SK-N-SH (cell line): ENCODE data around the gene MAP6. TPM values are rescaled to one million over a fixed set of nuclear protein-coding genes. Genes with fewer than 3 reads are reported as not detected.

ENCODE experiments used
- CTCF ChIA-PET: fragments of 300-600, 350-600 bp; formaldehyde crosslinking; extraction: SDS; loops from one replicate; lab custom pipeline; 2021; lab: Yijun Ruan, JAX
- POLR2A ChIA-PET: fragments of 350-600 bp; sonication (Branson Sonifier 250); formaldehyde crosslinking; extraction: SDS; loops from one replicate; lab custom pipeline; 2020; ENCODE audit warnings: antibody characterized with exemption, inconsistent platforms; lab: Yijun Ruan, JAX
- DNase-seq: peaks from one replicate; pipeline ENCODE4 v3.0.0; 2012
- H2AFZ ChIP-seq: fragments of 200-600 bp; sonication (generic); 2 replicates; pipeline ENCODE4 v1.8.1; 2016; ENCODE audit warnings: antibody characterized with exemption, mild to moderate bottlenecking, low read depth
- H3F3A ChIP-seq: fragments of 200-600 bp; sonication (generic); replicated peaks from 2 replicates; pipeline ENCODE3; 2016; ENCODE audit warnings: antibody characterized with exemption, mild to moderate bottlenecking; ENCODE audit not compliant: insufficient read depth
- H3K27ac ChIP-seq, 2 experiments: fragments of 200-500 bp in 1 of 2; fragments of 200-600 bp in 1 of 2; sonication (Bioruptor generic) in 1 of 2; sonication (generic), shearing (Covaris generic) in 1 of 2; 2 replicates each; pipeline versions ENCODE4 v1.5.1 to v1.6.1; 2014 to 2016; ENCODE audit warnings: low read depth in 2 of 2, inconsistent platforms in 1 of 2, low read length in 1 of 2, mild to moderate bottlenecking in 1 of 2, mixed read lengths in 1 of 2
- H3K27me3 ChIP-seq: fragments of 200-600 bp; sonication (generic), shearing (Covaris generic); 2 replicates; pipeline ENCODE4 v1.6.1; 2016; ENCODE audit warnings: mixed run types; ENCODE audit not compliant: insufficient read depth
- H3K36me3 ChIP-seq, 2 experiments: fragments of 200-500 bp in 1 of 2; fragments of 200-600 bp in 1 of 2; sonication (Bioruptor generic) in 1 of 2; sonication (generic) in 1 of 2; replicated peaks in 1 of 2; 2 replicates each; pipeline versions ENCODE3 to v1.5.1; 2014 to 2016; ENCODE audit warnings: low read length in 1 of 2, mild to moderate bottlenecking in 1 of 2; ENCODE audit not compliant: insufficient read depth in 2 of 2, control insufficient read depth in 1 of 2
- H3K4me1 ChIP-seq, 2 experiments: fragments of 200-500 bp in 1 of 2; fragments of 200-600 bp in 1 of 2; sonication (Bioruptor generic) in 1 of 2; sonication (generic), shearing (Covaris generic) in 1 of 2; 2 replicates each; pipeline versions ENCODE4 v1.5.1 to v1.6.1; 2014 to 2016; ENCODE audit warnings: low read depth in 1 of 2, low read length in 1 of 2, mixed run types in 1 of 2; ENCODE audit not compliant: insufficient read depth in 2 of 2, control insufficient read depth in 1 of 2
- H3K4me2 ChIP-seq: fragments of 200-600 bp; sonication (generic), shearing (Covaris generic); 2 replicates; pipeline ENCODE4 v1.6.1; 2017; ENCODE audit warnings: mixed run types
- H3K4me3 ChIP-seq, 2 experiments: fragments of 200-500 bp in 1 of 2; fragments of 200-600 bp in 1 of 2; sonication (Bioruptor generic) in 1 of 2; sonication (generic), shearing (Covaris generic) in 1 of 2; 2 replicates each; pipeline versions ENCODE4 v1.5.1 to v1.8.1; 2014 to 2016; ENCODE audit warnings: low read depth in 2 of 2, inconsistent platforms in 1 of 2, low read length in 1 of 2, mild to moderate bottlenecking in 1 of 2, mixed read lengths in 1 of 2, moderate library complexity in 1 of 2
- H3K79me2 ChIP-seq: fragments of 200-600 bp; sonication (generic); 2 replicates; pipeline ENCODE4 v1.8.1; 2017; ENCODE audit warnings: mild to moderate bottlenecking; ENCODE audit not compliant: insufficient read depth
- H3K9ac ChIP-seq: fragments of 200-600 bp; sonication (generic); 2 replicates; pipeline ENCODE4 v1.6.1; 2017; ENCODE audit warnings: mixed run types
- H3K9me2 ChIP-seq: fragments of 200-600 bp; sonication (generic); 2 replicates; pipeline ENCODE4 v1.6.1; 2017; ENCODE audit warnings: mixed run types
- H3K9me3 ChIP-seq: fragments of 200-600 bp; sonication (generic); 2 replicates; pipeline ENCODE4 v1.6.1; 2017; ENCODE audit warnings: mixed run types, mild to moderate bottlenecking, moderate library complexity
- H4K20me1 ChIP-seq: fragments of 200-600 bp; sonication (generic); 2 replicates; pipeline ENCODE4 v1.6.1; 2017; ENCODE audit warnings: mild to moderate bottlenecking, mixed run types; ENCODE audit not compliant: insufficient read depth
- CHD2 ChIP-seq: fragments of 150-350 bp; IDR thresholded peaks from 2 replicates; pipeline ENCODE4 v1.6.1; 2018; ENCODE audit warnings: low read length; ENCODE audit not compliant: partially characterized antibody
- CTCF ChIP-seq: fragments of 200-600 bp; sonication (generic); IDR thresholded peaks from 2 replicates; pipeline ENCODE4 v1.6.1; 2017; ENCODE audit warnings: antibody characterized with exemption, mild to moderate bottlenecking, moderate library complexity
- IRF3 ChIP-seq: fragments of 150-350 bp; IDR thresholded peaks from 2 replicates; pipeline ENCODE4 v1.6.1; 2016; ENCODE audit warnings: mild to moderate bottlenecking, low read depth, low read length
- JUND ChIP-seq: IDR thresholded peaks from 2 replicates; pipeline ENCODE4 v1.4.0; 2012
- MXI1 ChIP-seq: IDR thresholded peaks from 2 replicates; pipeline ENCODE4 v1.6.1; 2012; ENCODE audit warnings: mild to moderate bottlenecking, low read depth, low read length, improper control_type of control experiment
- NFIC ChIP-seq: IDR thresholded peaks from 2 replicates; pipeline ENCODE4 v1.4.0; 2012; ENCODE audit warnings: borderline replicate concordance
- POLR2AphosphoS5 ChIP-seq: IDR thresholded peaks from 2 replicates; pipeline ENCODE4 v1.6.1; 2012; ENCODE audit warnings: low read depth, low read length
- WGBS: methylation state at CpG from one replicate; pipeline ENCODE4 v1.1.6; 2017; ENCODE audit warnings: low lambda C conversion rate; 5-methylcytosine and 5-hydroxymethylcytosine counted together
- polyA plus RNA-seq, 3 experiments: library from polyadenylated mRNA; depleted of rRNA; stranded (reverse); fragments of >200 nt; gene quantifications; 2 replicates each; pipeline ENCODE4 v1.2.3, GENCODE V29; 2012

Gene MAP6
- polyA plus RNA-seq, 1 of the 3 experiments (the other 2 are of a cell fraction) = 11.1 TPM

GRCh38 chr11:75543806-75544205, 125.0 kb downstream of the MAP6 start:
- Histone ChIP-seq H4K20me1 (no peaks in the 10 kb centered on the region), H3K27me3 (no peaks in the 10 kb centered on the region), H3K4me2 (no peak overlapping the region), H3K27ac (no peak overlapping the region), H3K9me2 (no peaks in the 10 kb centered on the region), H3K4me3 (no peak overlapping the region), H3K4me1 (peaks cover 0 to 24% of the 10 kb centered on the region in 2 experiments; a peak in 1 of 4 replicates), H3K79me2 (no peaks in the 10 kb centered on the region)
- WGBS = 87% methylated on average over 6 of the region's 6 CpGs
- POLR2A ChIA-PET = interaction anchor here (1.9 kb wide), 2 partner anchors 10 to 19 kb away, joined by 4 read pairs; no protein-coding TSS in a partner anchor
- DNase-seq = no peak
- TF ChIP-seq POLR2AphosphoS5 (no peak), NFIC (no peak), CHD2 (no peak), JUND (no peak), IRF3 (no peak)
- TF ChIP-seq, all 33 proteins: peak for 0
- H2AFZ ChIP-seq = no peak overlapping the region
- no peak overlapping the region for H3K9ac ChIP-seq
- H3K36me3 ChIP-seq = no peaks in the 10 kb centered on the region
- CTCF ChIA-PET = interaction anchor here (0.9 to 2.1 kb wide), 5 partner anchors 10 to 324 kb away, joined by 3 to 5 read pairs (median 3); no protein-coding TSS in a partner anchor
- H3F3A ChIP-seq = no peaks in the 10 kb centered on the region
- H3K9me3 ChIP-seq = no peaks in the 10 kb centered on the region

- ChIA-PET CTCF (interaction anchor here (1.0 to 2.1 kb wide), 4 partner anchors 9 to 157 kb away, joined by 3 to 5 read pairs (median 4); no protein-coding TSS in a partner anchor), POLR2A (interaction anchor here (0.7 to 1.5 kb wide), 2 partner anchors 12 to 1049 kb away, joined by 3 to 4 read pairs; no protein-coding TSS in a partner anchor)
- H3K27ac ChIP-seq = no peak overlapping the region
- H3K9me3 ChIP-seq = no peaks in the 10 kb centered on the region
- H3K4me2 ChIP-seq = no peak overlapping the region
- peaks cover 0 to 14% of the 10 kb centered on the region in 2 experiments; a peak in 1 of 4 replicates for H3K4me1 ChIP-seq
- TF ChIP-seq MXI1 (no peak), CTCF (no peak), NFIC (no peak)
- no peaks in the 10 kb centered on the region for H3K79me2 ChIP-seq
- H3K9ac ChIP-seq = no peak overlapping the region
- no peaks in the 10 kb centered on the region for H3K9me2 ChIP-seq
- H4K20me1 ChIP-seq = no peaks in the 10 kb centered on the region
- no peaks in the 10 kb centered on the region for H3K36me3 ChIP-seq
- H3F3A ChIP-seq = no peaks in the 10 kb centered on the region
- no peaks in the 10 kb centered on the region for H3K27me3 ChIP-seq
- WGBS = 43% methylated on average over 1 of the region's 1 CpG
- DNase-seq = no peak
- no peak overlapping the region for H3K4me3 ChIP-seq
- no peak overlapping the region for H2AFZ ChIP-seq
Observed at GRCh38 chr11:75542088-75542438, 126.8 kb downstream of the MAP6 start.
